Stimulated activated naive CD8-positive, alpha-beta T cell treated with anti-CD3 and anti-CD28 coated beads, Interleukin-15, Interleukin-2, amounts not matched to agents 100 ng/mL and 50 ng/mL, for 24 hours (primary cell): Measurements from ENCODE around the gene KCNJ15.

Experiments
- H3K27ac Mint-ChIP-seq: one replicate; pipeline ENCODE4 v1.8.0; 2021; ENCODE audit warnings: mild to moderate bottlenecking, mixed read lengths
- H3K27me3 Mint-ChIP-seq: one replicate; pipeline ENCODE4 v1.8.0; 2021; ENCODE audit warnings: mixed read lengths
- H3K36me3 Mint-ChIP-seq: one replicate; pipeline ENCODE4 v1.8.0; 2021; ENCODE audit warnings: low read depth, mixed read lengths
- H3K4me1 Mint-ChIP-seq: one replicate; pipeline ENCODE4 v1.8.0; 2021; ENCODE audit warnings: low read depth, mixed read lengths
- H3K4me3 Mint-ChIP-seq: one replicate; pipeline ENCODE4 v1.8.0; 2021; ENCODE audit warnings: mild to moderate bottlenecking, mixed read lengths
- H3K9me3 Mint-ChIP-seq: one replicate; pipeline ENCODE4 v1.8.0; 2021; ENCODE audit warnings: mixed read lengths

Gene KCNJ15

GRCh38 chr21:38272215-38272614, 15.4 kb downstream of the KCNJ15 start:
- Mint-ChIP-seq H3K4me1 (peaks cover 16% of the 10 kb centered on the region), H3K27me3 (peaks cover 11% of the 10 kb centered on the region), H3K27ac (no peak overlapping the region), H3K4me3 (no peak overlapping the region), H3K9me3 (no peaks in the 10 kb centered on the region), H3K36me3 (no peaks in the 10 kb centered on the region)

DNA sequence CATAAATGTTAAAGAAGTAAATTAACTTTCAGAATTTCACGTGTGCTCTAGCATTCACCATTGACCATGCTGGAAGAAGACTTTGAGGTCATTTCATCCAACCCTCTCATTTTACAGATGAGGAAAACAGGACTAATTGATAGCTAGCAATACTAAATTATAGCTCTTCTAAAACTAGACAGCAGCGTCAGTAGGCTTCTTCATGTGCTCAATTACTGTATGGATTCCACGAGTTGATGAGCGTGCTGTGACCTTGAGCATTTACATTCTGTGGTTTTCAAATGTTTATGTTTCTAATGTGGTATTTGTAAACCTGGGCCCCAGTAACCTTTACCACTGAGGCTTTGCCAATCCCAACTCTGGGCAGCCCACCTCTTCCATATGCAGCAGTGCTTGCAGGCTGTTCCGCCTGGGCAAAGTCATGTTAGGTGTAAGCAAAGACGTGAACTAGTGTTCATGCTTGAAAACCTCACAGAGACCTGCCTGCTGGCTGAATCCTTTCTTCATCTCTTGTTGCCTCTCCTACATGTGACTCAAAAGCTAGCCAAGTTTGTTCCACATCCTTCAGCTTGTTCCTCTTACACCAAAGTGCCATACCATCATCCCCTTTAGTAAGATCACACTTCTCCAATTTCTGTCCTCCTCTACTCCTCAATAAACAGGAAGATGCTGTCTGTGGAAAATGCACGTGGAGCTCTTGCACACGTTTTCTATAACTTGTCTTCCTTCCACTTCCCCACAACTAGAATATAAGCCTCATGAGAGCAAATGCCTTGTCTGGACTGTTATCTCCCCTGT, 17.2 kb downstream of the KCNJ15 start:
- peaks cover 10% of the 10 kb centered on the region for H3K4me1 Mint-ChIP-seq
- no peaks in the 10 kb centered on the region for H3K9me3 Mint-ChIP-seq
- no peaks in the 10 kb centered on the region for H3K36me3 Mint-ChIP-seq
- H3K27me3 Mint-ChIP-seq = peaks cover 12% of the 10 kb centered on the region
- no peak overlapping the region for H3K27ac Mint-ChIP-seq
- no peak overlapping the region for H3K4me3 Mint-ChIP-seq

- Mint-ChIP-seq H3K27me3 (peaks cover 16% of the 10 kb centered on the region), H3K4me1 (no peaks in the 10 kb centered on the region), H3K27ac (no peak overlapping the region), H3K4me3 (no peak overlapping the region), H3K36me3 (no peaks in the 10 kb centered on the region), H3K9me3 (no peaks in the 10 kb centered on the region)
Observed at GRCh38 chr21:38277501-38278131, 20.8 kb downstream of the KCNJ15 start.

DNA sequence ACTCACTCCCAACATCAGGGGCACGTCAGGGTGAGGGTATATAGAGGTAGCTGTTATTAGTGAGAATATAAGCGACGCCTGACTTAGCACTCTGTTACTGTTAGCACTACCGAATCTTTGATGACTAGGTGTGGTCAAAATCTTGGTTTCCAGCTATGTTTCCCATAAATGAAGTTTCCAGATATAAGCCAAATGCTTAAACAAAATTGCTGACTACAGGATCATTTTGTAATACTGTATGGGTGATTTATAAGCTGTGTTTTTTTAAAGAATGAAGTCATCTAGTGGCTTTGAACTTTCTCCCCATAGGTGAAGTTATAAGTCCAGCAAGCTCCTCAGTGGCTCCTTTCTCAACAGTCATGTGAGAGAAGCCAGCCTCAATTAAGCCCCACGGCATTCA, 23.7 kb downstream of the KCNJ15 start:
- no peaks in the 10 kb centered on the region for H3K9me3 Mint-ChIP-seq
- no peak overlapping the region for H3K27ac Mint-ChIP-seq
- no peaks in the 10 kb centered on the region for H3K4me1 Mint-ChIP-seq
- H3K36me3 Mint-ChIP-seq = no peaks in the 10 kb centered on the region
- no peak overlapping the region for H3K4me3 Mint-ChIP-seq
- H3K27me3 Mint-ChIP-seq = peaks cover 14% of the 10 kb centered on the region

DNA sequence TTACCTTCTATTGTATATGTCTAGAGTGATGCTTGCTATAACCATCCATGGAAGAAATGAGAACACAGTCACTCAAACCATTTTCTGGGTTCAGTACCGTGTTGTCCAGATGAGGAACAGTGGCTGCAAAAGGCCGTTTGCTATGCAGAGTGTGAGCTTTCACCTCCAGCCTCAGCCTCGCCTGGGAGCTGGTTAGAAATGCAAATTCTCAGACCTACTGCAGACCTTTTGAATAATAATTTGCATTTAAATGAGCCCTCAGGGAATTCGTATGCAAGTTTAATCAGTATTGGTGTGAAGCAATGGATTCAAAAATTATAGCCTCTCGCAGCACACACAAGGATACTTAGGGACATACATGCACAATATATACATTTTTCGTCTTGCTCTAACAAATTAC, 24.1 kb downstream of the KCNJ15 start:
- Mint-ChIP-seq H3K9me3 (no peaks in the 10 kb centered on the region), H3K27ac (no peak overlapping the region), H3K4me3 (no peak overlapping the region), H3K4me1 (no peaks in the 10 kb centered on the region), H3K27me3 (peaks cover 14% of the 10 kb centered on the region), H3K36me3 (no peaks in the 10 kb centered on the region)

DNA sequence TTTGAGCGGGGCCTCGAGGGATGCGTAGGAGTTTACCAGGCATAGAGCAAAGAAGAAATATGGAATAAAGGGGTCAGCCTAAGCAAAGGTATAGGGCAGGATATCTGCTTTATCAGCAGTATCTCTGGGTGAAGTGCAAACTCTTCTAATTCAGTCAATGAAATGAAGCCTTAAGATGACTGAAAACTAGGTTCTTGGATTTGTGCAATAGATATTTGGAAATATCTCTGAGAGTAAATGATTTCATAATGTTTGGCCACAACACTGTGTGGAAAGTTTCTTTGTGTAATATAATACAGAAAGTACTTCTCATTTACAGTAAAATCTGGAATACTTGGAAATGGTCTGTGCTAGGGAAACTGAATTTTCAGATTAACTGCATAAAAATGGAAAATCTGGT, 26.1 kb downstream of the KCNJ15 start:
- peaks cover 18% of the 10 kb centered on the region for H3K27me3 Mint-ChIP-seq
- no peak overlapping the region for H3K4me3 Mint-ChIP-seq
- no peaks in the 10 kb centered on the region for H3K4me1 Mint-ChIP-seq
- H3K9me3 Mint-ChIP-seq = no peaks in the 10 kb centered on the region
- no peak overlapping the region for H3K27ac Mint-ChIP-seq
- no peaks in the 10 kb centered on the region for H3K36me3 Mint-ChIP-seq

- no peaks in the 10 kb centered on the region for H3K9me3 Mint-ChIP-seq
- no peak overlapping the region for H3K4me3 Mint-ChIP-seq
- peaks cover 16% of the 10 kb centered on the region for H3K27me3 Mint-ChIP-seq
- no peak overlapping the region for H3K27ac Mint-ChIP-seq
- no peaks in the 10 kb centered on the region for H3K4me1 Mint-ChIP-seq
- no peaks in the 10 kb centered on the region for H3K36me3 Mint-ChIP-seq
Observed at GRCh38 chr21:38284216-38284615, 27.4 kb downstream of the KCNJ15 start.

GRCh38 chr21:38286739-38287471, 30.1 kb downstream of the KCNJ15 start:
- Mint-ChIP-seq H3K9me3 (no peaks in the 10 kb centered on the region), H3K36me3 (no peaks in the 10 kb centered on the region), H3K4me1 (no peaks in the 10 kb centered on the region), H3K27ac (no peak overlapping the region), H3K27me3 (peaks cover 11% of the 10 kb centered on the region), H3K4me3 (no peak overlapping the region)

- Mint-ChIP-seq H3K36me3 (no peaks in the 10 kb centered on the region), H3K9me3 (no peaks in the 10 kb centered on the region), H3K27me3 (peaks cover 11% of the 10 kb centered on the region), H3K4me3 (no peak overlapping the region), H3K4me1 (no peaks in the 10 kb centered on the region), H3K27ac (no peak overlapping the region)
Observed at GRCh38 chr21:38287476-38287875, 30.7 kb downstream of the KCNJ15 start.

DNA sequence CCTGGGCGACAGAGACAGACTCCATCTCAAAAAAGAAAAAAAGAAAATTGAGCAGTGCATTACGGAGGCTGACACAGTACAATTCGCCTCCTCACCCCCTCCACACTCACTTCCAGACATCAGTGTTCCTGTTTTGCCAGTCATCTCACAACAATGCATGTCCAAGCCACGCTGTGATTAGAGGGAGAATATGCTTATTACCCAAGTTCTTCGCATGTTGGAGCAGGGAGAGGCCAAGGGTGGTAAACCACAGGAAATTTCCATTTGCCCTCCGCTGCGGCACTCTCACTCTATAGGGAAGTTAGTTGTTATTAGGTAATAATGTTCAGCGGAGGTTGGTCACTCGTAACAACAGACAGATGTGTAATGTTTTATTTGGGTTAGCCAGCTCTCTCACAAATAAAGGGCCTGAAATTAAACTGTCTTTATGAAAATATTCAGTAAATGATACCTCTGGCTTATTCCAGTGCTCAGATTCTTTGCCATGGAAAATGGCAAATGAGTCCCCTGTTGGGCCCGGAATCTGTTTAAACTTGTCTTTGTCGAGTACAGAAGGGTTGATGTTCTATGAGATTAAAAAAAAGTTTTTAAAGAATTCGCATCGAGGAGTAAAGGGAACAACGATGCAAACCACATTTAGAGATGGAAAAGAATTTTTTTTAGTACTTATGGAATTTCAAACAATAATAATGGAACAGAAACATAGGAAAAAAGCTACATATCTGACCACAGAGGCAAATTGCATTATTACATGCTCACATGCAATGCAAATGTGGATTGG, 33.1 kb downstream of the KCNJ15 start:
- Mint-ChIP-seq H3K9me3 (no peaks in the 10 kb centered on the region), H3K27ac (no peak overlapping the region), H3K4me3 (no peak overlapping the region), H3K27me3 (peaks cover 6% of the 10 kb centered on the region), H3K36me3 (no peaks in the 10 kb centered on the region), H3K4me1 (no peaks in the 10 kb centered on the region)

- Mint-ChIP-seq H3K27ac (no peak overlapping the region), H3K4me3 (no peak overlapping the region), H3K27me3 (peaks cover 6% of the 10 kb centered on the region), H3K9me3 (no peaks in the 10 kb centered on the region), H3K36me3 (no peaks in the 10 kb centered on the region), H3K4me1 (no peaks in the 10 kb centered on the region)
Observed at GRCh38 chr21:38290809-38291208, 34.0 kb downstream of the KCNJ15 start.

GRCh38 chr21:38291874-38292273, 35.1 kb downstream of the KCNJ15 start:
- H3K36me3 Mint-ChIP-seq = no peaks in the 10 kb centered on the region
- peaks cover 3% of the 10 kb centered on the region for H3K27me3 Mint-ChIP-seq
- H3K27ac Mint-ChIP-seq = no peak overlapping the region
- no peaks in the 10 kb centered on the region for H3K9me3 Mint-ChIP-seq
- no peak overlapping the region for H3K4me3 Mint-ChIP-seq
- peaks cover 5% of the 10 kb centered on the region for H3K4me1 Mint-ChIP-seq

- Mint-ChIP-seq H3K4me3 (no peak overlapping the region), H3K27ac (no peak overlapping the region), H3K27me3 (peaks cover 3% of the 10 kb centered on the region), H3K9me3 (no peaks in the 10 kb centered on the region), H3K4me1 (peaks cover 5% of the 10 kb centered on the region), H3K36me3 (no peaks in the 10 kb centered on the region)
Observed at GRCh38 chr21:38293113-38293512, 36.3 kb downstream of the KCNJ15 start.

DNA sequence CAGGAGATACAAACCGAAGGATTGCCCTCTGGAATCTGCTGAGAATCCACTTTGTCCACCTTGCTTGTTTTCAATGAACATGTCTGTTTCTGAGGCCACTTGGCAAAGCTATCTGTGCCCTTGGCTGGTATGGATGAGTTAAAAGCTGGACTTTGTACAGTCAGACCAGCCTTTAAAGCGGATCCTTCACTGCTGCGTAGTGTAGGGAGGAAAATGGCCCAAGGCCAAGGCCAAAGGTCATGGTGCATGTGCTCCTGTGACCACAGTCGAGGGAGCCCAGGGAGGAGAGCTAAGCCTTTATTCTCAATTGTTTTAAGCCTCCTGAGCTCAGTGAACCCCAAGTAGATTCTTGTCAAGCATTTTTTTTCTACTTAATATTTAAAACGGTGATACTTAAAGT, 37.0 kb downstream of the KCNJ15 start:
- H3K9me3 Mint-ChIP-seq = no peaks in the 10 kb centered on the region
- peaks cover 3% of the 10 kb centered on the region for H3K27me3 Mint-ChIP-seq
- H3K36me3 Mint-ChIP-seq = no peaks in the 10 kb centered on the region
- H3K27ac Mint-ChIP-seq = no peak overlapping the region
- no peak overlapping the region for H3K4me3 Mint-ChIP-seq
- H3K4me1 Mint-ChIP-seq = peaks cover 5% of the 10 kb centered on the region

GRCh38 chr21:38294609-38295008, 37.8 kb downstream of the KCNJ15 start:
- Mint-ChIP-seq H3K4me3 (no peak overlapping the region), H3K27me3 (no peaks in the 10 kb centered on the region), H3K36me3 (no peaks in the 10 kb centered on the region), H3K27ac (no peak overlapping the region), H3K4me1 (peaks cover 5% of the 10 kb centered on the region), H3K9me3 (no peaks in the 10 kb centered on the region)
